GM19372 (cell line): ENCODE data around the gene PADI2.

Source experiments
- ATAC-seq: cut with Tn5 transposase; IDR thresholded peaks from one replicate; pipeline ENCODE4 v1.9.1; 2021; ENCODE audit warnings: mild to moderate bottlenecking, low read depth, moderate library complexity; ENCODE audit not compliant: unreplicated experiment

PADI2 gene

GRCh38 chr1:17141441-17142197 is 22.4 kb upstream of the PADI2 start:
- no peak for ATAC-seq

DNA sequence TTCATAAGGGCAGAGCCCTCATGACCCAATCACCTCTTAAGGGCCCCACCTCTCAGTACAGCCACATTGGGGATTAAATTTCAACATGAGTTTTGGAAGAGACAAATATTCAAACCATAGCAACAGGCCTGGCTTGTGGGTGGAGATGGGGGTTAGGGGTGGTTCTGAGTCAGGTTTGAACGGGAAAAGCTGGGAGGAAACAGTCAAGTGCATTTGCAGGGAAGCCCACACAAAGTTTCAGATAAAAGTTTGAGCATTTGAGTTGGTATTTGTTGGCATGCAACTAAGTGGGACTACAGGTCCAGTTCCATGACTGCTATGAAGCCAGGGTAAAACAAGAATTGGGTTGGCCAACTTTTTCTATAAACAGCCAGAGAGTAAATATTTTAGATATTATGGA is 21.0 kb upstream of the PADI2 start:
- no peak for ATAC-seq

DNA sequence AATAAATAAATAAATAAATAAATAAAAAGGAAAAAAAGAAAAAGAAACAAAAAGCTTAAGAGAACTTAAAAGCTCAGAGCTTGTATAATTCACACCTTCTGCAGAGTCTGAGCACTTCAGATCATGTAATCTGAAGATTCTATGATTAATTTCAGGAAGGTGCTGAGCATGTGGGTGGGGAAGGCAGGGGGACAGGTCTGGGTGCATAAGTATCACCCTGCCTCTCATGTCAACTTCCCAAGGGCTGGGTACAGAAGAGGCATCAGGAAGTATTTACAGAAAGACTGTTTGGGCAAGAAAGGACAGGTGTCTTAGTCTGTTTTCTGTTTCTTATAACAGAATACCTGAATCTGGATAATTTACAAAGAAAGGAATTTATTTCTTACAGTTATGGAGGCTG is 20.4 kb upstream of the PADI2 start:
- no peak for ATAC-seq

DNA sequence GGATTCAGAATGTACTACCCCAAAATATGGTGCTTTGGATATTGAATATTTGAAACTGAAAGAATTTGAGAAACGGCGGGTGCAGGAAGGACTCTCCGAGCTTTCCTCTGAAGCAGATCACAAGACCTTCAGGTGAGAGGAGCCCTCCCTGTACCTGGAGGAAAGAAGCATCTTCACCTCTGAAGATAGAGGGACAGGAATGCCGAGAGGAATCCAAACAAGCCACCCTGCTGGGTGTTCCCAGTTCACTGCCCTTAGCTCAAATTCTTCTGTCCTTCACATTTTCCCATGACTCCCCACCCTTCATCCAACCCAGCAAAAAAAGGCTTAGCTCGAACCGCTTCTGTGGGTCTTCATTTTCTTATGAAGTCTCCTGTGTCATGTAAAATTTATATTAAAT is 18.2 kb upstream of the PADI2 start:
- no peak for ATAC-seq

- ATAC-seq: no peak
Observed at GRCh38 chr1:17136936-17137335, 17.7 kb upstream of the PADI2 start.

- ATAC-seq: no peak
Observed at GRCh38 chr1:17136145-17136544, 16.9 kb upstream of the PADI2 start.

GRCh38 chr1:17135530-17135929 is 16.3 kb upstream of the PADI2 start:
- no peak for ATAC-seq

DNA sequence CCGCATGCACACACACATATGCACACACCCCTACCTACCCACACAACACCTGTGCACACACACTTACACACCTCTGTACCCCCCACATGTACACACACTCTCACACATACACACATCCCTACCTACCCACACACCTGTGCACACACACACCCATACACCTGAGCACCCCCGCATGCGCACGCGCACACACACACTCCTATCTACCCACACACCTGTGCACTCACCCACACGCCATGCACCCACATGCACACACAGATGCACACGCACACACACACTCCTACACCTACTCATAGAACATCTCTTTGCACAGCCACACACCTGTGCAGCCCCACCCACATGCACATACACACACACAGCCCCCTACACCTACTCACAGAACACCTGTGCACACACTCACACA is 15.5 kb upstream of the PADI2 start:
- no peak for ATAC-seq

DNA sequence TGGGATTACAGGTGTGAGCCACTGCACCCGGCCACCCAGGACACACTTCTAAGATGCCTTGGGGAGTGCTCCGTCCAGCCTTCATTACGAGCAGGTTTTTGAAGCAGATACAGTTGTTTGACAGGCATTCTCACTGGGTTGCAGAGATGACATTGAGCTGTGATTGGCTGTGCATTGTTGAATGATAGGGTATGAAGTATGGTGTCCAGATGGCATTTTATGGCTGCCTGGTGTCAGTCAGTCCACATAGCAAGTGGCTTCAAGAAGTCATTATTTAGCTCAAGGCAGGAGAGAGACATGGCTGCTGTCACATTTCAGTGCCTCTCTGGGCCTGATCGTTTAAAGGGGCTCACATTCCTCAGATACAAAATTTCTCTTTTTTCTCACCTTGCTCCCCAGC is 14.8 kb upstream of the PADI2 start:
- ATAC-seq: no peak

DNA sequence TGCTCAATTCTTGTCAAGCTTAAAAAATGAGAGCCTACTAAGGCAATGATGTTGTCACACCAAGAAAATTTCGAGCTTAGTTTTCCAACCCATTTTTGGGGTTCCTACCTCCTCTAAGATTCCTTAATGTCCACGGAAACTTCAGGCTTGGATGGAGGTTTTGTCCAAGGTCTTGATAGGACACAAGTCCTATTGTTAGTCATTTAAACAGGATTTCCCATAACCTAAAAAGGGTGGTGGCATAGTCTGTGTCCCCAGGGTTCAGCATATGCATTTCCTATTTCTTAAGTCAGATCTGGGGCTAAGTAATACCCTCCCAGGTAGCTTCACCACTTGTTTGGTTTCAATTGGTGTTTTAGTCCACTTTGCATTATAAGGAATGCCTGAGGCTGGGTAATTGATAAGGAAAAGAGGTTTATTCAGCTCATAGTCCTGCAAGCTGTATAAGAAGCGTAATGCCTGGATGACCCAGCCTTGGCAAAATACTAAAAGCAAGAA is 10.9 kb upstream of the PADI2 start:
- ATAC-seq: no peak

GRCh38 chr1:17128361-17128760 is 9.1 kb upstream of the PADI2 start:
- no peak for ATAC-seq

DNA sequence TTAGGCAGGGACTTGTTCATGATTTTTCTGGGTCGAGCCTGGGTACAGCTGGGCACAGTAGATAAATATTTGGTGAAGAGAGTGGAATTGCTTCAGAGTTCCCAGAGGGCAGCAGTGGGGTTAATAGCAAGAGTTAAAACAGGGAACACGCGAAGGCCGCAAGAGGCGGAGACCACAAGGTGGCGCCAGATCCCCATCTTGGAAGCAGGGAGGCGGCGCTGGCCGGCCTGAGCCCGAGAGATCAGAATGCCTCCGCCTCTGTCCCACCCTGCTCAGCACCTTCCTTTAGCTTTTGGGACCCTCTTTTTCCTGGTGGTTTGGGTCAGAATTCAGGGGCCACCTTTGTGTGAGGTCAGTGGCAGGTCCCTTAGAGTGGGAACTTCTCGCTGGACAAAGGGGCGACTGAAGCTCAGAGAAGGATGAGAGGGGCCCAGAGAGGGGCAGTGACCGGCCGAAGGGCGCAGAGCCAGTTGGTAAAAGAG is 6.5 kb upstream of the PADI2 start:
- ATAC-seq: no peak

DNA sequence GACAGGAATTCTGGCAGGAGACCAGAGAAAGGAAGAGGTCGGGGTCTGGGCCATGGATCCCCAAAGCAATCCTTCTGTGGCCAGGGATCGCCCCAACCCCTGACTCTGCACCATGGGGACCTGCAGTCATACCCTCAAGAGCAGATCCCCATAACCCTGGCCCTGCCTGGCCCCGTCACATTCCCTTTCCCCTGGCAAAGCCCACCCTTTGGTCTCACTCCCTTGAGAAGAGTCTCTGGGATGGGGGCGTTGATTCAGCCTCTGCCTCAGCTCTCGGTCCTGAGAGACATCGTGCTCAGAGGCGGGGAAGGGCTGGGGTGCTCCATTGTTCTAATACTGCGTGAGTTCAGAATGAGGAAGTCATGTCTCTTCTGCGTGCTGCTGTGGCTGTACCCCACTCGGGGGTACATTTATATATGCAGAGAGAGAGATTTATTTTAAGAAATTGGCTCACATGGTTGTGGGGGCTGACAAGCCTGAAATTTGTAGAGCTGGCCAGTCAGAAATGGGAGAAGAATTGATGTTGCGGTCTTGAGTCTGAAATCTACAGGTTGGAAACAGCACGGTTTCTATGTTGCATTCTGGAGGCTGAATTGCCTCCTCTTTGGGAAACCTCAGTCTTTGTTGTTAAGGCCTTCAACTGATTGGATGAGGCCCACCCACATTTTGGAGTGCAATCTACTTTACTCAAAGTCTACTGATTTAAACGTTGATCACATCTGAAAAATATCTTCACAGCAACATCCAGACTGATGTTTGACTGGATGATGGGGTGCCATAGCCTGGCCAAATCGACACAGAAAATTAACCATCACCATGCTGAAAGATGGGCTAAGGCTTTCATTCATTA is 4.2 kb upstream of the PADI2 start:
- no peak for ATAC-seq

DNA sequence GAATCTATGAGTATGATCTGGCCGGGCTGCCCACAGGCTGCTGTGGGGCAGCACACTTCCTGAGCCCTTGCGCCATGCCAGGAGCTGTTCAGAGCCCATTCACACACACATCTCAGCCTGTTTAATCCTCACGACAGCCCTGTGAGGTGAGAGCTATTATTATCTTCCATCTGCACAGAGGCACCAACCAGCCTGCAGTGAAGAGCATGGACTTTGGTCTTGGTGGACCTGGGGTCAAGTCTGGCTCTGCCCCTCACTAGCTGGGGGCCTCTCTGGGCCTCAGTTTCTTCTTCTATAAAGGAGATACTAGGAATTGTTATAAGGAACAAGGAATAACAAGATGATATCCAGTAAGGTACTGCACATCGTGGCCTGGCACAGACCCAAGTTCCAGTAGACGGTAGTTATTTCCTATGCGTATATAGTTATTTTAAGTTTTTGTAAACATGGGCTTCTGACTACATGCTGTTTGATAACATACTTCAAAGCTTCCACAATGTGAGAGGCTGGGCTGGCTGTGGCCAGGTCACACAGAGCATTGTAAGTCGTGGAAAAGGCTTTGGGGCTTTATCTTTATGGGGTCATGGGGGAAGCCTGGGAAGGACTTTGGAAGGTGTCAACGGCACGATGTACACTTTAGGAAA is 3.4 kb upstream of the PADI2 start:
- no peak for ATAC-seq

DNA sequence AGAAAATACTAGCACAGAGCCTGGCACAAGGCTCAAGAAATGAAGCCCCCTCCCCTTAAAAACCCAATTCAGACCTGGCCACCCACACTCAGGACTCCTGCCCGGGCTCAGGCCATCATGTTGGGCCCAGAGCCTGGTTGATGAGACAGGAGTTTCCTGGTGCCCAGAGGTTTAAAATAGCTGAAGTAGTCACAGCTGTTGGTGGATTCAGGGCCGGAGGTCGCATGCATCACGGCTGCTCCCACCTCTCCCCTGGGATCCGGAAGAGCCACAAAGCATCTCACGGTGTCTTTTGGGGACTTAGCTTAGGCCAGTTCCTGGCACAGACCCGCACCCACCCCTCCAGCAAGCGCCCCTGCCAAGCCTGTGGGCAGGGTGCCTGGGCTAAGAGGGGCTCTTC is 2.6 kb upstream of the PADI2 start:
- ATAC-seq: no peak

DNA sequence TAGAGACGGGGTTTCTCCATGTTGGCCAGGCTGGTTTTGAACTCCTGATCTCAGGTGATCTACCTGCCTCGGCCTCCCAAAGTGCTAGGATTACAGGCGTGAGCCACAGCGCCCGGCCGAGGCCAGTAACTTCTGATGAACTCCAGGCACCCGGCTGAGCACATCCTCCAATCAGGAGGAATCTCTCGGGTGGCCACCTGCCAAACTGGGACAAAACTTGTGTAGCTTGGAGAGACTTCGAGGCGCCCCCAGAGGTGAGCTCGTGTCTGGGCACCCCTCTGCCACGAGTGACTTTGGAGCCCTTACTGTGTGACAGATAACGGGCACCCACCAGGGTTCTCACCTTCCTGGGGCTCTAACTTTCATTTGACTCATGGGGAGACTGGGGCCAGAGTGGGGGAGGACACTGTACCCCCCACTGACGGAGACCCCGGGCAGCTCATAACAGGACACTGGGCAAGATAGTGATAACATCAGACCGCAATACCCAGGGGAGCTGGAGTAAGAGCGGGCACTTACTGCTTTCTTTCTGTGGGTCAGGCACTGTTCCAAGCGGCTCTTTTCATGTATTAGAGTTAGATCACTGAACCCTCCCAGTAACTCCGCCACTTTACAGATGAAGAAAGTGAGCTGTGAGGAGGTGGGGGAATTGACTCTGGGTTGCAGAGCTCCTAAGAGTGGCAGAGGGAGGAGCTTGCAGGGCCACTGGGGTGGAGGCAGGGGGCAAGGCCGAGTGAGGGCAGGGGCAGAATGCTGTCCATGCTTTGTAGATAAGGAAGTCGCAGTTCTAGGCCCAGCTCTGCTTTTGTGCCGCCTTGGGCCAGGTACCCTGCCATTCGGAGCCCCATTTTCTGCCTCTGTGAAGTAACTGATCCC is 1.9 kb upstream of the PADI2 start:
- no peak for ATAC-seq

- ATAC-seq: no peak
Observed at GRCh38 chr1:17120481-17120877, 1.2 kb upstream of the PADI2 start.

DNA sequence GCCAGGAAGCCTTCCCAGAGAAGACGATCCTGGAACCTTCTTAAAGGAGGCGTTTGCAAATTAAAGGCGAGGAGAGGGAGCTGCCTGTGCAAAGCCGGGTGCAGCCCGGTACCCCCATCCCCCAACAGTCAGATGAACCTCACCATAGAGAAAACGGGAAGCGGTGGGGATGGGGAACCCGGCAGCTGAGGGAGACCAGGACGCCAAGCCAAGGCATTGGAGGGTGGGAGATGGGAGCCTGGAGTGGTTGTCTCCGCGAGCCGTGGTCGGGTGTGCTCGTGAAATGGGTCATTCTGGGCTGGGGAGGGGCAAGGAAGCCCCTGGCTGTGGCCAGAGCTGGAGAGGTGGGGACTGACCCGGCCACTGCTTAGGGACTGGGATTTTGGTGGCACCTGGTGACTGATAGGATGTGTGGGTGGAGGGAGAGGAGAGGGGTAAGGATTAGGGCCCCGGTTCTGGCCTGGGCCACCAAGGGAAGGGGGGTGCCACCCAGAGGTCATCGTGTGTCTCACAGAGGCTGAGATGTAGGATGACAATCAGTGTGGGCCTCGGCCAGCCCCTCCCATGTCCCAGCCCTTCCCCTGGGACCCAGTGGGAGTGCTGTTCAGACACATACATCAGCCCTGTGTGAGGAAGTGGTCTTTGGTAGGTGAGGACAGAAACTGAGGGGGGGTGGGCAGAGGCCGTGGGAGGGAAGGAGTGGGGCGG is 676 bp upstream of the PADI2 start:
- ATAC-seq: no peak

GRCh38 chr1:17118706-17119075 is 560 bp downstream of the PADI2 start:
- no peak for ATAC-seq

GRCh38 chr1:17118268-17118667 is 983 bp downstream of the PADI2 start:
- no peak for ATAC-seq
